Right lobe of liver (tissue), 6 donors: ENCODE data around the gene FCGR2B. TPM values are rescaled to one million over a fixed set of nuclear protein-coding genes. Genes with fewer than 3 reads are reported as not detected.
"Not testable (repeated sequence)": the region's sequence is repeated elsewhere in the genome, so short reads cannot be mapped to it uniquely, and the experiment has no call there.

ENCODE experiments used
- ATAC-seq, 4 donors: fragments of 200-7000 bp; cut with Tn5 transposase; one replicate each; pipeline ENCODE4 v1.9.1; 2020; ENCODE audit warnings: mild to moderate bottlenecking in 4 of 4, moderate library complexity in 4 of 4
- DNase-seq, 3 donors: peaks; one replicate each; pipeline ENCODE4 v3.0.0-alpha.2; 2020
- H3K27ac ChIP-seq, 3 donors: fragments of 200-600 bp; one replicate each; pipeline ENCODE4 v1.8.0; 2022
- H3K27me3 ChIP-seq, 2 donors: fragments of 200-600 bp; one replicate each; pipeline ENCODE4 v1.8.0; 2022
- H3K36me3 ChIP-seq, 4 donors: fragments of 200-600 bp; sonication (generic) in 1 of 4; one replicate each; pipeline versions ENCODE4 v1.5.1 to v1.8.0; 2017 to 2022; ENCODE audit warnings: control low read depth in 1 of 4
- H3K4me1 ChIP-seq, 4 donors: fragments of 200-600 bp; sonication (generic) in 1 of 4; one replicate each; pipeline versions ENCODE4 v1.5.1 to v1.8.0; 2017 to 2022; ENCODE audit warnings: control low read depth in 1 of 4
- H3K4me3 ChIP-seq, 3 donors: fragments of 200-600 bp; one replicate each; pipeline ENCODE4 v1.8.0; 2022
- H3K9me3 ChIP-seq, 4 donors: fragments of 200-600 bp; sonication (generic) in 1 of 4; one replicate each; pipeline versions ENCODE4 v1.5.1 to v1.8.0; 2017 to 2022; ENCODE audit warnings: control low read depth in 1 of 4
- CTCF ChIP-seq, 4 donors: fragments of 200-600 bp in 3 of 4; fragments of 450-650 bp in 1 of 4; IDR thresholded peaks; one replicate each; pipeline versions ENCODE4 v1.5.1 to v1.8.0; 2016 to 2022; ENCODE audit warnings: antibody characterized with exemption in 4 of 4, mild to moderate bottlenecking in 2 of 4
- WGBS: methylation state at CpG from one replicate; pipeline ENCODE4 v1.1.6; 2018; ENCODE audit warnings: low coverage, low lambda C conversion rate; ENCODE audit not compliant: insufficient coverage; ENCODE audit errors: missing lambda C conversion rate; 5-methylcytosine and 5-hydroxymethylcytosine counted together
- intact Hi-C, 2 donors: fragments of 100-400 bp; cut with DNase I; formaldehyde crosslinking; loops; one replicate each; pipeline versions ENCODE4 v1.11.2 to v1.14.1; 2022
- total RNA-seq, 6 experiments: library from RNA; depleted of rRNA in 2 of 6; stranded (reverse); fragments of >200 nt in 2 of 6; fragmentation: NEBNext Ultra II Directional in 3 of 6; extraction: Animal tissue kit (Norgen Biotek cat#: 25700) in 3 of 6; gene quantifications; one replicate each; pipeline versions ENCODE4 v1.1.0 to v1.2.4, GENCODE V29; 2016 to 2023
- donor health status: DM: no; HTN: yes; CAD: no.
- donor health status: DM: no; HTN: no; CAD: no.
- donor health status: DM: no; HTN: no; CAD: no.
- donor health status: DM: no; HTN: yes; CAD: no.
- donor health status: DM: no; HTN: yes; CAD: no.

Gene FCGR2B
- total RNA-seq, 6 experiments from 2014 or later = 15.5 to 30.9 (median 25.0) TPM

- H3K9me3 ChIP-seq, H3K27ac ChIP-seq, H3K27me3 ChIP-seq, H3K4me3 ChIP-seq, H3K4me1 ChIP-seq, H3K36me3 ChIP-seq, intact Hi-C loops, DNase-seq: not testable (repeated sequence)
- ATAC-seq = peak; percentile 78 to 87 (median 80)
- 32% methylated on average over 11 of the region's 13 CpGs for WGBS
- peak; percentile 31 to 59 (median 44) for TF ChIP-seq CTCF (IDR thresholded peaks at IDR 0.05)
Observed at GRCh38 chr1:161647507-161648360, 15.2 kb upstream of the FCGR2B start.

GRCh38 chr1:161653541-161653940, 9.4 kb upstream of the FCGR2B start:
- WGBS = 71% methylated on average over 2 of the region's 7 CpGs
- H3K4me1 ChIP-seq, H3K27ac ChIP-seq, H3K27me3 ChIP-seq, intact Hi-C loops, DNase-seq, H3K9me3 ChIP-seq, H3K36me3 ChIP-seq, H3K4me3 ChIP-seq: not testable (repeated sequence)
- peak in 3 of 4 donors; percentile 40 to 56 (median 54) for ATAC-seq

GRCh38 chr1:161653971-161654370, 9.0 kb upstream of the FCGR2B start:
- H3K27me3 ChIP-seq, H3K36me3 ChIP-seq, H3K9me3 ChIP-seq, DNase-seq, intact Hi-C loops, H3K4me3 ChIP-seq, H3K4me1 ChIP-seq, H3K27ac ChIP-seq: not testable (repeated sequence)
- ATAC-seq = peak in 1 of 4 donors; percentile 52
- 47% methylated on average over 2 of the region's 6 CpGs for WGBS

GRCh38 chr1:161658524-161658923, 4.4 kb upstream of the FCGR2B start:
- intact Hi-C loops, H3K36me3 ChIP-seq, H3K9me3 ChIP-seq, H3K4me1 ChIP-seq, H3K27ac ChIP-seq, H3K4me3 ChIP-seq, H3K27me3 ChIP-seq, DNase-seq: not testable (repeated sequence)
- ATAC-seq = peak in 3 of 4 donors; percentile 48 to 63 (median 61)

GRCh38 chr1:161661660-161662311, 1.2 kb upstream of the FCGR2B start:
- H3K4me3 ChIP-seq, H3K27ac ChIP-seq, intact Hi-C loops, H3K4me1 ChIP-seq, DNase-seq, H3K36me3 ChIP-seq, H3K9me3 ChIP-seq, H3K27me3 ChIP-seq: not testable (repeated sequence)
- ATAC-seq = peak in 2 of 4 donors; percentile 23 to 29
- 77% methylated on average over 3 of the region's 9 CpGs for WGBS

GRCh38 chr1:161663569-161663968, 626 bp downstream of the FCGR2B start:
- intact Hi-C loops, H3K36me3 ChIP-seq, ATAC-seq, DNase-seq, H3K27me3 ChIP-seq, H3K9me3 ChIP-seq, H3K4me1 ChIP-seq, H3K4me3 ChIP-seq, H3K27ac ChIP-seq: not testable (repeated sequence)
- no CpG with 5 or more reads among the region's 1 CpG for WGBS

GRCh38 chr1:161664689-161665088, 1.7 kb downstream of the FCGR2B start:
- DNase-seq, H3K4me3 ChIP-seq, H3K9me3 ChIP-seq, H3K27ac ChIP-seq, H3K4me1 ChIP-seq, H3K27me3 ChIP-seq, intact Hi-C loops, H3K36me3 ChIP-seq: not testable (repeated sequence)
- ATAC-seq = peak; percentile 78 to 91 (median 82)
- no CpG with 5 or more reads among the region's 4 CpGs for WGBS

- H3K36me3 ChIP-seq, H3K9me3 ChIP-seq, H3K27ac ChIP-seq, DNase-seq, H3K4me1 ChIP-seq, H3K27me3 ChIP-seq, H3K4me3 ChIP-seq, intact Hi-C loops: not testable (repeated sequence)
- peak; percentile 50 to 75 (median 65) for ATAC-seq
- WGBS = 90% methylated on average over 4 of the region's 15 CpGs
Observed at GRCh38 chr1:161671045-161672020, 8.4 kb downstream of the FCGR2B start.

GRCh38 chr1:161673437-161673836, 10.5 kb downstream of the FCGR2B start:
- intact Hi-C loops, H3K27ac ChIP-seq, H3K27me3 ChIP-seq, H3K36me3 ChIP-seq, H3K9me3 ChIP-seq, ATAC-seq, DNase-seq, H3K4me3 ChIP-seq: not testable (repeated sequence)
- no CpG with 5 or more reads among the region's 7 CpGs for WGBS
- peaks cover 0 to 23% (median 6%) of the 10 kb centered on the region in 4 donors for H3K4me1 ChIP-seq

GRCh38 chr1:161674447-161674846, 11.5 kb downstream of the FCGR2B start:
- intact Hi-C loops, H3K27me3 ChIP-seq, H3K36me3 ChIP-seq, H3K9me3 ChIP-seq, H3K4me3 ChIP-seq, DNase-seq, ATAC-seq, H3K27ac ChIP-seq: not testable (repeated sequence)
- peaks cover 0 to 28% (median 6%) of the 10 kb centered on the region in 4 donors for H3K4me1 ChIP-seq
- WGBS = 86% methylated on average over 2 of the region's 3 CpGs
